PFSK-1 (cell line): ENCODE data around the gene RCOR3.

Source experiments
- POLR2AphosphoS5 ChIP-seq: IDR thresholded peaks from 2 replicates; pipeline ENCODE4 v1.6.1; 2012; ENCODE audit warnings: low read depth, mild to moderate bottlenecking, control low read depth, low read length, moderate library complexity
- SIN3A ChIP-seq: IDR thresholded peaks from 2 replicates; pipeline ENCODE4 v1.6.1; 2012; ENCODE audit warnings: mild to moderate bottlenecking, low read length, moderate library complexity, borderline replicate concordance; ENCODE audit not compliant: insufficient read depth
- TAF1 ChIP-seq: IDR thresholded peaks from 2 replicates; pipeline ENCODE4 v1.6.1; 2012; ENCODE audit warnings: low read length, control low read depth, borderline replicate concordance; ENCODE audit not compliant: insufficient read depth
- TF ChIP-seq, protein P1 (sequence below), 2 experiments: IDR thresholded peaks; 2 replicates each; pipeline versions ENCODE4 v1.6.1 to v1.8.0; 2011 to 2012; ENCODE audit warnings: low read depth in 2 of 2, low read length in 2 of 2, control low read depth in 1 of 2, inconsistent platforms in 1 of 2, mild to moderate bottlenecking in 1 of 2, moderate library complexity in 1 of 2; ENCODE audit not compliant: insufficient read depth in 1 of 2

DNA sequence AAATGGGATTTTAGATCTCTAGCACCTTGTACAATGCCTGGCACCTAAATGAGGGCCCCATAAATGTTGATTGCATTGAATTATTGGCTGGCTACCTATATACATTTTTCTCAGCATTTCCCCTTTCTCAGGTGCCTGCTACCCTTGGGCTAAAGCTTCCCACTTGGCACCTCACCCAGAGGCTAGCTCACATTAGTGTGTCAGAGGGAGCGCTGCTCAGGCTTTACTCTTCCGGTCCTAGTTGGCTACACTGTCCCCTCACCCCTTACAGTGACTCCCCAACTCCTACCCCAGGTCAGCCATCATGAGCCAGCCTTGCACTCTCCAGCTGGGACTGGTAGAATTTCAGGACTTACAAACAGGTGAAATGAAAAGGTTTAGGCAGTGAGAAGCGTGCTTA, 77.0 kb downstream of the RCOR3 start:
- TF ChIP-seq, protein P1, sequence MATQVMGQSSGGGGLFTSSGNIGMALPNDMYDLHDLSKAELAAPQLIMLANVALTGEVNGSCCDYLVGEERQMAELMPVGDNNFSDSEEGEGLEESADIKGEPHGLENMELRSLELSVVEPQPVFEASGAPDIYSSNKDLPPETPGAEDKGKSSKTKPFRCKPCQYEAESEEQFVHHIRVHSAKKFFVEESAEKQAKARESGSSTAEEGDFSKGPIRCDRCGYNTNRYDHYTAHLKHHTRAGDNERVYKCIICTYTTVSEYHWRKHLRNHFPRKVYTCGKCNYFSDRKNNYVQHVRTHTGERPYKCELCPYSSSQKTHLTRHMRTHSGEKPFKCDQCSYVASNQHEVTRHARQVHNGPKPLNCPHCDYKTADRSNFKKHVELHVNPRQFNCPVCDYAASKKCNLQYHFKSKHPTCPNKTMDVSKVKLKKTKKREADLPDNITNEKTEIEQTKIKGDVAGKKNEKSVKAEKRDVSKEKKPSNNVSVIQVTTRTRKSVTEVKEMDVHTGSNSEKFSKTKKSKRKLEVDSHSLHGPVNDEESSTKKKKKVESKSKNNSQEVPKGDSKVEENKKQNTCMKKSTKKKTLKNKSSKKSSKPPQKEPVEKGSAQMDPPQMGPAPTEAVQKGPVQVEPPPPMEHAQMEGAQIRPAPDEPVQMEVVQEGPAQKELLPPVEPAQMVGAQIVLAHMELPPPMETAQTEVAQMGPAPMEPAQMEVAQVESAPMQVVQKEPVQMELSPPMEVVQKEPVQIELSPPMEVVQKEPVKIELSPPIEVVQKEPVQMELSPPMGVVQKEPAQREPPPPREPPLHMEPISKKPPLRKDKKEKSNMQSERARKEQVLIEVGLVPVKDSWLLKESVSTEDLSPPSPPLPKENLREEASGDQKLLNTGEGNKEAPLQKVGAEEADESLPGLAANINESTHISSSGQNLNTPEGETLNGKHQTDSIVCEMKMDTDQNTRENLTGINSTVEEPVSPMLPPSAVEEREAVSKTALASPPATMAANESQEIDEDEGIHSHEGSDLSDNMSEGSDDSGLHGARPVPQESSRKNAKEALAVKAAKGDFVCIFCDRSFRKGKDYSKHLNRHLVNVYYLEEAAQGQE (IDR thresholded peaks at IDR 0.05; ENCODE audit: insufficient read depth in 1 of 2, low read depth in 2 of 2, low read length in 2 of 2): no peak
- TF ChIP-seq POLR2AphosphoS5 (no peak), TAF1 (no peak), SIN3A (no peak)
